HEK293T (cell line): ENCODE data around the gene SLC17A9.

ENCODE experiments used
- BHLHE40 ChIP-seq: fragments of 450-650 bp; IDR thresholded peaks from 2 replicates; pipeline ENCODE4 v1.6.1; 2016; ENCODE audit warnings: mild to moderate bottlenecking, moderate library complexity, borderline replicate concordance
- ELF4 ChIP-seq: fragments of 450-650 bp; IDR thresholded peaks from 2 replicates; pipeline ENCODE4 v1.6.1; 2017; ENCODE audit warnings: antibody characterized with exemption
- FOXA1 ChIP-seq: fragments of 450-650 bp; IDR thresholded peaks from 2 replicates; pipeline ENCODE4 v1.6.1; 2016; ENCODE audit warnings: mild to moderate bottlenecking
- FOXK2 ChIP-seq: fragments of 450-650 bp; IDR thresholded peaks from 2 replicates; pipeline ENCODE4 v1.6.1; 2016; ENCODE audit warnings: mild to moderate bottlenecking
- FOXM1 ChIP-seq: fragments of 450-650 bp; IDR thresholded peaks from 2 replicates; pipeline ENCODE4 v1.6.1; 2017; ENCODE audit warnings: mild to moderate bottlenecking, borderline replicate concordance
- HDGF ChIP-seq: fragments of 450-650 bp; IDR thresholded peaks from 2 replicates; pipeline ENCODE4 v1.6.1; 2017; ENCODE audit warnings: antibody characterized with exemption, borderline replicate concordance
- LEF1 ChIP-seq: fragments of 450-650 bp; IDR thresholded peaks from 2 replicates; pipeline ENCODE4 v1.6.1; 2017; ENCODE audit warnings: mild to moderate bottlenecking, borderline replicate concordance
- NFRKB ChIP-seq: fragments of 450-650 bp; IDR thresholded peaks from 2 replicates; pipeline ENCODE4 v1.6.1; 2016; ENCODE audit warnings: mild to moderate bottlenecking, moderate library complexity
- SP1 ChIP-seq: fragments of 450-650 bp; IDR thresholded peaks from 2 replicates; pipeline ENCODE4 v1.6.1; 2017
- TARDBP ChIP-seq: fragments of 450-650 bp; IDR thresholded peaks from 2 replicates; pipeline ENCODE4 v1.6.1; 2016
- ZNF384 ChIP-seq: fragments of 450-650 bp; IDR thresholded peaks from 2 replicates; pipeline ENCODE4 v1.6.1; 2016

DNA sequence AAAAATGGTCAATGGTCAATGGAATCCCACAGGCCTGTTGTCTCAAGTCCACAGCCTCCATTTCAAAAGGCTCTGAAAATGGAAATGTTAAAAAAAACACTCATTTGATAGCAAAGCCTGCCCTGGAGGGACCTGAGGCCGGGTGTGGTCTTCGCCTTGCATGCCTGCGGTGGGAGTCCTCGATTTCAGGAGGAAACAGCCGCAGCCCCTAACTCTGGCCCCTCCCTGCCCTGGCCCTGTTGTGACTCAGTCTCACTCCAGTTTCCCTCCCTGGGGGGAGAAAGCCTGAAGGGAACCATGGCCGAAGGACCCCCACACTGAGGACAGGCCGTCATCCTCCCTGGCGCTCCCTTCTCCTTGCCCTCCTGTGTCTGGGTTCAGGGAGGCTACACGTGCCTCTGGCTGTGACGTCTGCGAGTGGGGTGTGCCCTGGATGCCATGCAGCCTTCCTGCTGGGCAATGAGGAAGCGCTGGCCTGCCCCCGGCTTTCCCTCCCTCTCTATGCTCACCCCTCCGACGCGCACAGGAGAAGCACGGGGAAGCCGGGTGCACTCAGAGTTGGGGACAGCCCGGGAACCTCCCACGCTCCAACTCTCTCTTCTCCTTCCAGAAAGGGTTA, 45.0 kb downstream of the SLC17A9 start:
- no peak for TF ChIP-seq ZNF384
- no peak for TF ChIP-seq SP1
- no peak for TF ChIP-seq HDGF
- no peak for TF ChIP-seq BHLHE40
- TF ChIP-seq TARDBP, result no peak
- no peak for TF ChIP-seq FOXM1
- TF ChIP-seq FOXA1, result no peak
- TF ChIP-seq FOXK2, result no peak
- TF ChIP-seq LEF1, result no peak
- TF ChIP-seq ELF4, result no peak
- TF ChIP-seq NFRKB, result no peak
